Naive thymus-derived CD4-positive, alpha-beta T cell (primary cell): ENCODE measurements around the gene SLC12A9. TPM values are rescaled to one million over a fixed set of nuclear protein-coding genes. Genes with fewer than 3 reads are reported as not detected.
A peak's percentile ranks its signal among the peaks of the same experiment; 100 is the strongest.

ENCODE experiments used
- ATAC-seq: fragments of 150-1000 bp; cut with Tn5 transposase; 2 replicates; pipeline ENCODE4 v1.10.0; 2021; ENCODE audit warnings: mild to moderate bottlenecking, moderate library complexity
- CTCF ChIA-PET: fragments of 350-600 bp; sonication (Branson Sonifier 250); formaldehyde crosslinking; loops from one replicate; lab custom pipeline; 2021; ENCODE audit warnings: antibody characterized with exemption; lab: Charles Lee
- POLR2A ChIA-PET: fragments of 350-600 bp; sonication (Branson Sonifier 250); formaldehyde crosslinking; loops from one replicate; lab custom pipeline; 2021; ENCODE audit warnings: antibody characterized with exemption, inconsistent platforms; lab: Charles Lee
- DNase-seq, 9 donors: peaks; one replicate each; pipeline versions ENCODE4 v3.0.0 to v3.0.0-alpha.2; 2020 to 2022; ENCODE audit warnings: mixed read lengths in 1 of 9
- H3K27ac ChIP-seq: one replicate; pipeline ENCODE4 v1.7.0; 2013; ENCODE audit warnings: mild to moderate bottlenecking, low read depth, low read length, moderate library complexity
- H3K27me3 ChIP-seq, 2 donors: one replicate each; pipeline ENCODE4 v1.7.0; 2013; ENCODE audit warnings: low read length in 2 of 2, mild to moderate bottlenecking in 2 of 2, moderate library complexity in 2 of 2; ENCODE audit not compliant: control insufficient read depth in 2 of 2, insufficient read depth in 2 of 2
- H3K36me3 ChIP-seq, 3 experiments: 1 replicate in 2 of 3; 2 replicates in 1 of 3; pipeline ENCODE4 v1.7.0; 2013; ENCODE audit warnings: low read length in 3 of 3, mild to moderate bottlenecking in 3 of 3, moderate library complexity in 1 of 3; ENCODE audit not compliant: insufficient read depth in 3 of 3, control insufficient read depth in 2 of 3
- H3K4me1 ChIP-seq, 2 donors: one replicate each; pipeline ENCODE4 v1.7.0; 2013; ENCODE audit warnings: low read length in 2 of 2, mild to moderate bottlenecking in 2 of 2, moderate library complexity in 1 of 2; ENCODE audit not compliant: control insufficient read depth in 2 of 2, insufficient read depth in 2 of 2
- H3K4me3 ChIP-seq: 2 replicates; pipeline ENCODE4 v1.7.0; 2013; ENCODE audit warnings: mild to moderate bottlenecking, low read length
- H3K9me3 ChIP-seq, 3 experiments: 1 replicate in 2 of 3; 2 replicates in 1 of 3; pipeline ENCODE4 v1.7.0; 2013; ENCODE audit warnings: low read length in 3 of 3; ENCODE audit not compliant: control insufficient read depth in 2 of 3
- H3K27ac Mint-ChIP-seq, 9 donors: one replicate each; pipeline ENCODE4 v1.8.0; 2020 to 2022; ENCODE audit warnings: mixed read lengths in 9 of 9, mild to moderate bottlenecking in 8 of 9, moderate library complexity in 5 of 9, inconsistent platforms in 2 of 9
- H3K27me3 Mint-ChIP-seq, 5 donors: one replicate each; pipeline ENCODE4 v1.8.0; 2021 to 2022; ENCODE audit warnings: mixed read lengths in 5 of 5, mild to moderate bottlenecking in 1 of 5
- H3K36me3 Mint-ChIP-seq, 5 donors: one replicate each; pipeline ENCODE4 v1.8.0; 2020 to 2022; ENCODE audit warnings: mixed read lengths in 5 of 5, mild to moderate bottlenecking in 3 of 5, inconsistent platforms in 1 of 5
- H3K4me1 Mint-ChIP-seq, 7 donors: one replicate each; pipeline ENCODE4 v1.8.0; 2020 to 2022; ENCODE audit warnings: mixed read lengths in 7 of 7, mild to moderate bottlenecking in 3 of 7, inconsistent platforms in 1 of 7
- H3K4me3 Mint-ChIP-seq, 10 donors: one replicate each; pipeline ENCODE4 v1.8.0; 2020 to 2022; ENCODE audit warnings: mild to moderate bottlenecking in 10 of 10, mixed read lengths in 10 of 10, moderate library complexity in 6 of 10, inconsistent platforms in 2 of 10
- H3K9me3 Mint-ChIP-seq, 11 donors: one replicate each; pipeline ENCODE4 v1.8.0; 2020 to 2022; ENCODE audit warnings: mixed read lengths in 11 of 11, mild to moderate bottlenecking in 4 of 11, inconsistent platforms in 1 of 11, moderate library complexity in 1 of 11
- intact Hi-C, 2 donors: fragments of 100-400 bp; cut with micrococcal nuclease; formaldehyde crosslinking; loops; one replicate each; pipeline ENCODE4 v1.15.1; 2023
- polyA plus RNA-seq, 2 donors: library from polyadenylated mRNA; unstranded; fragments of 300-500 nt; fragmentation: Illumina TruSeq; gene quantifications; one replicate each; pipeline ENCODE4 v1.2.3, GENCODE V29; 2021
- total RNA-seq, 6 experiments: library from RNA in 5 of 6; stranded (reverse) in 5 of 6; gene quantifications; 1 replicate in 5 of 6; 2 replicates in 1 of 6; pipeline ENCODE4 v1.2.3 and lab custom pipeline; 2021 to 2026

Gene SLC12A9
- total and polyA plus RNA-seq, 7 experiments from 2014 or later = 5.0 to 78.6 (median 58.3) TPM

DNA sequence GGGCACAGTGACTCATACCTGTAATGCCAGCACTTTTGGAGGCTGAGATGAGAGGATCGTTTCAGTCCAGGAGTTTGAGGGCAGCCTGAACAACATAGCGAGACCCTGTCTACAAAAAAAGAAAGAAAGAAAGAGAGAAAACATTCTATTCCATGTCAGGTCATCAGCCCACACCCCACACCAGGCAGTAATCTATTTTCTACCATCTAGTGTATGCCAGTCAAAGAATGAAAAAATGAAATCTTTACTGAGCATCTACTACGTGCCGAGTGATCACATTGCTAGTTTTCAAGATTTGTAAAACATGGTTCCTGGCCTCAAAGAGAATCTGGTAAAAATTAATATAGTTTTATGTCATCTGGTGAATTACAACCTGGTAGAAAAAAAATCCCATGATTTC is 22.1 kb upstream of the SLC12A9 start:
- Mint-ChIP-seq H3K36me3 (peaks cover 0 to 3% (median 0%) of the 10 kb centered on the region in 5 donors), H3K4me1 (peaks cover 19 to 25% (median 22%) of the 10 kb centered on the region in 7 donors), H3K4me3 (no peak overlapping the region), H3K27ac (peak overlapping the region in 1 of 9 donors; percentile 3), H3K27me3 (peaks cover 24 to 48% (median 27%) of the 10 kb centered on the region in 5 donors), H3K9me3 (peaks cover 0 to 1% (median 0%) of the 10 kb centered on the region in 11 donors)
- peaks cover 3 to 13% of the 10 kb centered on the region in 2 donors for H3K4me1 ChIP-seq
- no peaks in the 10 kb centered on the region for H3K9me3 ChIP-seq
- ATAC-seq (no peak), DNase-seq (no peak)
- ChIA-PET POLR2A (no interaction called here), CTCF (no interaction called here)
- H3K27me3 ChIP-seq = peaks cover 0 to 8% of the 10 kb centered on the region in 2 donors
- H3K4me3 ChIP-seq = no peak overlapping the region
- intact Hi-C loops = no loop called here
- no peak overlapping the region for H3K27ac ChIP-seq
- H3K36me3 ChIP-seq = no peaks in the 10 kb centered on the region

DNA sequence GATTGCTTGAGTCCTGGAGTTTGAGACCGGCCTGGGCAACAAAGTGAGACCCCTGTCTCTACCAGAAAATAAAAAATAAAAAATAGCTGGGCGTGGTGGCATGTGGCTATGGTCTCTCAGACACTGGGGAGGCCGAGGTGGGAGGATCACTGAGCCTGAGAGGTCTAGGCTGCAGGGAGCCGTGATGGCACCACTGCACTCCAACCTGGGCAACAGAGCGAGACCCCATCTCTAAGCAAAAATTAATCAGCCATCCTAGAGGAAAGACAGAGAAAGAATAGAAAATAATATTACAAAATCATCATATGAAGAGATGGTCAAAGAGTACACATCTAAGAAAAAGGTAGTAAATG is 20.3 kb upstream of the SLC12A9 start:
- ATAC-seq = no peak
- ChIA-PET CTCF (no interaction called here), POLR2A (interaction anchor here (1.0 kb wide), 1 partner anchor 43 kb away, joined by 3 read pairs; the partner anchor contains the start of gene SRRT)
- H3K4me1 Mint-ChIP-seq = peaks cover 18 to 29% (median 25%) of the 10 kb centered on the region in 7 donors
- intact Hi-C loops = no loop called here
- H3K36me3 ChIP-seq = no peaks in the 10 kb centered on the region
- no peak overlapping the region for H3K4me3 Mint-ChIP-seq
- no peak overlapping the region for H3K27ac ChIP-seq
- no peaks in the 10 kb centered on the region for H3K9me3 ChIP-seq
- peaks cover 11 to 35% (median 14%) of the 10 kb centered on the region in 5 donors for H3K27me3 Mint-ChIP-seq
- peaks cover 3 to 13% of the 10 kb centered on the region in 2 donors for H3K4me1 ChIP-seq
- peaks cover 0 to 5% of the 10 kb centered on the region in 2 donors for H3K27me3 ChIP-seq
- peaks cover 0 to 3% (median 0%) of the 10 kb centered on the region in 5 donors for H3K36me3 Mint-ChIP-seq
- H3K4me3 ChIP-seq = no peak overlapping the region
- no peak for DNase-seq
- H3K27ac Mint-ChIP-seq = no peak overlapping the region
- H3K9me3 Mint-ChIP-seq = peaks cover 0 to 3% (median 0%) of the 10 kb centered on the region in 11 donors

DNA sequence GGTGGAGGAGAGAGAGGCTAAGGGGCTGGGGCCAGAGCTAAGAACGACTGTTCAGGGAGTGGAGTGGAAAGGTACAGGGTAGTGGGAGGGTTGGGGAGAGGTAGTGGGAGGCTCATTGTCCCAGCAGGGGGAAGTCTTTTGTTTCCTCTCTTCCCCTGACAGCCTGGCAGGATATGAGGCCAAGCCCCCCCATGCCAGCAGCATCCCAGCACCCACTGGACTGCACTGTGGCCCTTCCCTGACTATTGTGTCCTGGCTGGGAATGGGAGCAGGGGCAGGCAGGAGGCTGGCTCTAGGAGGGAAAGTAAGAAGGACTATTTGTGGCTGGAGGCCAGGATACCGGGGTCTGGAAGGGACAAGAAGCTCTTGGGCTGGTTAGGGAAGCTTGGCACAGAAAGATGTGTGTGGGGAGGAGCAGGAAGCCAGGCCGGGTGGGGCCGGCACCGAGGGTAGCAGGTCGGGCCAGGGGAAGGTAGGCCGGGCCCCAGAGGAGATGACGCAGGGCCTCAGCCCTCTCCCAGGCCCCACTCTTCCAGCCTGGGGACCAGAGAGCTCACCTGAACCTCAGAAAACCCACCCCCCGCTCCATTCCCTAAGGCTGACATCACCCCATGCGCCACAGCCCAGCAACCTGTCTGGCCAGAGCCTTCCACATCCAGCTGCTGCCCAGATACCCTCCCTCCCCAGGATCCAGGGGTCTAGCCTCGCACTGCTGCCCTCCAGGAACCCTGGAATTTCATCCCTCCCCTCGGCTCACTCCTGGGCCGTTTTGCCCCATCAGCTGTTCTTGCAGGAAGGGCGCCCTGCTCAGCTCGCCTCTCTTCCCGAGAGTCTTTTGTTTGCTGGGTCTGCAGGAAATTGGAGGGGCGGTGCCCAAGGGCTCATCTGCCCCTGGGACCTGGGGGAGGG is 16.4 kb upstream of the SLC12A9 start:
- peaks cover 0 to 2% (median 0%) of the 10 kb centered on the region in 11 donors for H3K9me3 Mint-ChIP-seq
- H3K36me3 ChIP-seq = no peaks in the 10 kb centered on the region
- ChIA-PET CTCF (interaction anchor here (0.5 to 1.4 kb wide), 2 partner anchors 16 to 26 kb away, joined by 3 to 8 read pairs; partner anchors contain the start of gene SLC12A9), POLR2A (interaction anchor here (1.0 kb wide), 1 partner anchor 17 kb away, joined by 3 read pairs; no protein-coding TSS in a partner anchor)
- DNase-seq (no peak), ATAC-seq (no peak)
- H3K4me3 ChIP-seq = no peak overlapping the region
- intact Hi-C loops = loop anchor here in 1 of 2 donors (5.0 kb wide), 2 partner anchors 416 to 1284 kb away; partner anchors contain the start of gene FAM200A
- H3K4me3 Mint-ChIP-seq = peak overlapping the region in 9 of 10 donors; percentile 21 to 71 (median 50)
- peak overlapping the region in 6 of 9 donors; percentile 11 to 77 (median 33) for H3K27ac Mint-ChIP-seq
- no peaks in the 10 kb centered on the region for H3K36me3 Mint-ChIP-seq
- H3K27ac ChIP-seq = no peak overlapping the region
- peaks cover 0 to 4% (median 0%) of the 10 kb centered on the region in 5 donors for H3K27me3 Mint-ChIP-seq
- H3K9me3 ChIP-seq = no peaks in the 10 kb centered on the region
- H3K4me1 ChIP-seq = no peaks in the 10 kb centered on the region
- H3K27me3 ChIP-seq = no peaks in the 10 kb centered on the region
- H3K4me1 Mint-ChIP-seq = peaks cover 5 to 19% (median 16%) of the 10 kb centered on the region in 7 donors

DNA sequence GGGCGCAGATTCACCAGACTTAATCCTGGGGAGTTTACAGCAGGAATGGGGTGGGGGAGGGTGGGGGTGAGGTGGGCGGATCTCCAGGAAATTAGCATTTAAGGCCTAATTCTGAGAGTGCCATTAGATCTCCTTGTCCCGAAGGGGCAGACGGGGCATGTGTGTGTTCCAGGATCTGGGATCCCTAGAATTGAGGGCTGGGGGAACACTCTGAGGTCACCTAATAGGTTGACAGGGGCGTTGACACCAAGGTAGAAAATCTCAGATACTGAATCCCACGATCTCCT is 15.8 kb upstream of the SLC12A9 start:
- ATAC-seq (no peak), DNase-seq (no peak)
- Histone ChIP-seq H3K27ac (peak overlapping the region; percentile 59), H3K36me3 (no peaks in the 10 kb centered on the region), H3K4me1 (no peaks in the 10 kb centered on the region), H3K9me3 (no peaks in the 10 kb centered on the region), H3K4me3 (peak overlapping the region; percentile 57), H3K27me3 (no peaks in the 10 kb centered on the region)
- Mint-ChIP-seq H3K4me3 (peak overlapping the region; percentile 80 to 90 (median 86)), H3K27me3 (peaks cover 0 to under 1% (median 0%) of the 10 kb centered on the region in 5 donors), H3K9me3 (peaks cover 0 to 2% (median 0%) of the 10 kb centered on the region in 11 donors), H3K4me1 (peaks cover 5 to 19% (median 16%) of the 10 kb centered on the region in 7 donors), H3K27ac (peak overlapping the region in 7 of 9 donors; percentile 56 to 92 (median 77)), H3K36me3 (no peaks in the 10 kb centered on the region)
- ChIA-PET POLR2A (no interaction called here), CTCF (interaction anchor here (1.4 kb wide), 1 partner anchor 15 kb away, joined by 8 read pairs; the partner anchor contains the start of gene SLC12A9)
- intact Hi-C loops = loop anchor here (1.0 to 5.0 kb wide), 7 partner anchors 16 to 1332 kb away; partner anchors contain the start of genes FAM200A (in 1 of the 2), POP7 (in 1 of the 2), SLC12A9 (in 1 of the 2) and SRRT (in 1 of the 2)

DNA sequence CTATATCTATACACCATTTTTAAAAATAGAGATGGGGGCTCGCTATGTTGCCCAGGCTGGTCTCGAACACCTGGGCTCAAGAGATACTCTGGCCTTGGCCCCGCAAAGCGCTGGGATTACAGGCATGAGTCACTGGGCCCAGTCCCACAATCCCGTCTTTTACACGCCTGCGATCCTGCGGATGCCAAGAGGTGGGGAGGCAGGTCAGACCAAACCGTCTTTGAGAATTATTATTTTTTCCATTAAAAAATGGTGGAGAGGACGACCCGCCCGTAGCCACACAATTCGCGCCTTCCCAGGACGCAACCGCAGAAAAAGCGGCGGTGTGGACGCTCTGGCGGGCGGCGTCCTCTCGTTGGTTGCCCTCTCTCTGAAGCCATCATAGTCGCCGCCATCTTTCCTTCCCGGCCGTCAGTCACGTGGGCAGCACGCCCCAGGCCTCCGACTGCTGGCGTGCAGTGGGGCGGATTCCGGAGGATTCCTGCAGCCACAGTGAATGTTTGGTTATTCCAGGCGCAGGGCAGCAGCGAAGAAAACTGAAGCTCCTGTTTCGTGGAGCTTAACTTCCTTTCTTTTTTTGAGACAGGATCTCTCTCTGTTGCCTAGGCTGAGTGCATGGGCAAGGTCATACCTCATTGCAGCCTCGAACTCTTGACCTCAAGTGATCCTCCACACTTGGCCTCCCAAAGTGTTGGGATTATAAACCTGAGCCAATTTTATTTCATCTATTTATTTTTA is 15.2 kb upstream of the SLC12A9 start:
- Histone ChIP-seq H3K4me3 (peak overlapping the region; percentile 57), H3K36me3 (no peaks in the 10 kb centered on the region), H3K9me3 (no peaks in the 10 kb centered on the region), H3K27me3 (no peaks in the 10 kb centered on the region), H3K27ac (peak overlapping the region; percentile 59), H3K4me1 (no peaks in the 10 kb centered on the region)
- no peaks in the 10 kb centered on the region for H3K27me3 Mint-ChIP-seq
- H3K27ac Mint-ChIP-seq = peak overlapping the region; percentile 64 to 92 (median 77)
- ATAC-seq = peak; percentile 97
- H3K4me1 Mint-ChIP-seq = peaks cover 5 to 19% (median 16%) of the 10 kb centered on the region in 7 donors
- peak; percentile 42 to 65 (median 59) for DNase-seq
- H3K4me3 Mint-ChIP-seq = peak overlapping the region; percentile 80 to 90 (median 86)
- peaks cover 0 to 2% (median 0%) of the 10 kb centered on the region in 11 donors for H3K9me3 Mint-ChIP-seq
- ChIA-PET CTCF (interaction anchor here (1.4 kb wide), 1 partner anchor 15 kb away, joined by 8 read pairs; the partner anchor contains the start of gene SLC12A9), POLR2A (no interaction called here)
- no peaks in the 10 kb centered on the region for H3K36me3 Mint-ChIP-seq
- intact Hi-C loops = loop anchor here (1.0 to 5.0 kb wide), 7 partner anchors 15 to 1333 kb away; partner anchors contain the start of genes FAM200A (in 1 of the 2), POP7 (in 1 of the 2), SLC12A9 (in 1 of the 2) and SRRT (in 1 of the 2)

DNA sequence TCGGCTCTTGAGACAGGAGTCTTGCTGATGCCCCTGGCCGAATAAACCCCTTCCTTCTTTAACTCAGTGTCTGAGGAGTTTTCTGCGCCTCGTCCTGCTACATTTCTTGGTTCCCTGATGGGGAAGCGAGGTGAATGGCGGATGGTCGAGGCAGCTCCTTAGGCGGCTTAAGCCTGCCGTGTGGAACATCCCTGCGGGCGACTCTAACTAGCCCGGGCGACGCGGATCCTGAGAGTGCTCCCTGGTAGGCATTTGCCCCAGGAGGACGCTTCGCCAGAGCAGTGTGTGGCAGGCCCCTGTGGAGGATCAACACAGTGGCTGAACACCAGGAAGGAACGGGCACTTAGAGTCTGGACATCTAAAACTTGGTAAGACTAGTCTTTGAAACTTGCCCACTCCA is 13.2 kb upstream of the SLC12A9 start:
- no peaks in the 10 kb centered on the region for H3K4me1 ChIP-seq
- Mint-ChIP-seq H3K4me1 (peaks cover 5 to 19% (median 15%) of the 10 kb centered on the region in 7 donors), H3K9me3 (peaks cover 0 to 2% (median 0%) of the 10 kb centered on the region in 11 donors), H3K4me3 (no peak overlapping the region), H3K36me3 (no peaks in the 10 kb centered on the region), H3K27ac (no peak overlapping the region), H3K27me3 (no peaks in the 10 kb centered on the region)
- no peaks in the 10 kb centered on the region for H3K9me3 ChIP-seq
- ChIA-PET CTCF (no interaction called here), POLR2A (no interaction called here)
- DNase-seq (no peak), ATAC-seq (no peak)
- H3K27me3 ChIP-seq = no peaks in the 10 kb centered on the region
- no peak overlapping the region for H3K4me3 ChIP-seq
- H3K27ac ChIP-seq = no peak overlapping the region
- H3K36me3 ChIP-seq = no peaks in the 10 kb centered on the region
- intact Hi-C loops = loop anchor here in 1 of 2 donors (5.0 kb wide), 2 partner anchors 413 to 1287 kb away; partner anchors contain the start of gene FAM200A
